HepG2 (cell line): ENCODE measurements around the gene SMIM45.

Source experiments
- CTCF ChIP-seq: sonication (generic); formaldehyde crosslinking; IDR thresholded peaks from 2 replicates; pipeline ENCODE4 v1.5.0; 2020; ENCODE audit warnings: mild to moderate bottlenecking, missing genetic modification reagents, moderate library complexity
- HIC2 ChIP-seq: sonication (generic); formaldehyde crosslinking; IDR thresholded peaks from 2 replicates; pipeline ENCODE4 v1.9.0; 2022; ENCODE audit warnings: low read depth, missing genetic modification reagents
- MXD4 ChIP-seq: IDR thresholded peaks from 2 replicates; pipeline ENCODE4 v1.6.1; 2016; ENCODE audit warnings: mild to moderate bottlenecking, missing biosample characterization, missing genetic modification reagents
- POLR2A ChIP-seq, 2 experiments: IDR thresholded peaks; 2 replicates each; pipeline ENCODE4 v1.6.1; 2011; ENCODE audit warnings: low read depth in 2 of 2, low read length in 2 of 2, mild to moderate bottlenecking in 1 of 2, moderate library complexity in 1 of 2; ENCODE audit not compliant: insufficient read depth in 1 of 2
- SP1 ChIP-seq, 2 experiments: fragments of 450-650 bp in 1 of 2; sonication (generic) in 1 of 2; formaldehyde crosslinking in 1 of 2; IDR thresholded peaks; 2 replicates each; pipeline versions ENCODE4 v1.4.0 to v1.6.1; 2016 to 2020; ENCODE audit warnings: missing genetic modification reagents in 1 of 2
- UBTF ChIP-seq: sonication (generic); formaldehyde crosslinking; IDR thresholded peaks from 2 replicates; pipeline ENCODE4 v1.4.0; 2020; ENCODE audit warnings: mild to moderate bottlenecking, missing genetic modification reagents
- YY1 ChIP-seq: IDR thresholded peaks from 2 replicates; pipeline ENCODE4 v1.6.1; 2011; ENCODE audit warnings: low read length, low read depth, moderate library complexity, mild to moderate bottlenecking; ENCODE audit not compliant: insufficient read depth, insufficient replicate concordance
- ZNF639 ChIP-seq: conservative IDR thresholded peaks from 2 replicates; pipeline ENCODE4 v1.6.1; 2018; ENCODE audit warnings: missing genetic modification reagents

GRCh38 chr22:41933411-41934177 lies 18.4 kb upstream of the SMIM45 start:
- no peak for TF ChIP-seq CTCF (CRISPR knock-in tag)
- TF ChIP-seq UBTF (CRISPR knock-in tag) = no peak
- TF ChIP-seq HIC2 (CRISPR knock-in tag) = no peak
- TF ChIP-seq YY1 = no peak
- no peak for TF ChIP-seq ZNF639 (CRISPR knock-in tag)
- no peak for TF ChIP-seq POLR2A (IDR thresholded peaks at IDR 0.05; ENCODE audit: insufficient read depth in 1 of 2, low read depth in 2 of 2, low read length in 2 of 2)
- no peak for TF ChIP-seq MXD4 (CRISPR knock-in tag)
- TF ChIP-seq SP1 (IDR thresholded peaks at IDR 0.05) = no peak
- TF ChIP-seq SP1 (CRISPR knock-in tag; IDR thresholded peaks at IDR 0.05) = no peak
